Stimulated activated CD4-positive, alpha-beta T cell treated with anti-CD3 and anti-CD28 coated beads, Interleukin-1b, Interleukin-23, amount 100 ng/mL, for 1 hour (primary cell): ENCODE results near the gene HOXA13.

Experiments
- DNase-seq, 2 donors: peaks; one replicate each; pipeline ENCODE4 v3.0.0-alpha.2; 2020; ENCODE audit warnings: low read depth in 2 of 2

The HOXA13 gene

GRCh38 chr7:27159266-27160144, 40.4 kb downstream of the HOXA13 start:
- no peak for DNase-seq

- DNase-seq = no peak
These were observed 41.2 kb downstream of the HOXA13 start for GRCh38 chr7:27158436-27159265.

GRCh38 chr7:27157702-27158431, 42.0 kb downstream of the HOXA13 start:
- DNase-seq = no peak

- no peak for DNase-seq
These were observed 42.8 kb downstream of the HOXA13 start for GRCh38 chr7:27156916-27157701.

GRCh38 chr7:27156508-27156898, 43.4 kb downstream of the HOXA13 start, which contains the start of gene HOXA7:
Gene HOXA7, minus strand, starts transcription at chr7:27156675. Its CDS starts 130 bp downstream, at chr7:27156545.
- no peak for DNase-seq

GRCh38 chr7:27155816-27156507, 43.9 kb downstream of the HOXA13 start:
- no peak for DNase-seq

- DNase-seq = no peak
These were observed 44.7 kb downstream of the HOXA13 start for GRCh38 chr7:27154901-27155815.

- no peak for DNase-seq
These were observed 45.5 kb downstream of the HOXA13 start for GRCh38 chr7:27154369-27154768.

- no peak for DNase-seq
These were observed 46.4 kb downstream of the HOXA13 start for GRCh38 chr7:27153526-27153925.

GRCh38 chr7:27152816-27153442, 47.0 kb downstream of the HOXA13 start:
- DNase-seq = no peak

- no peak for DNase-seq
These were observed 47.7 kb downstream of the HOXA13 start, which contains the start of gene HOXA3 for GRCh38 chr7:27151931-27152815. Gene HOXA3, minus strand, starts transcription at chr7:27152583. Its CDS starts 41,943 bp downstream, at chr7:27110640.

GRCh38 chr7:27151341-27151930, 48.5 kb downstream of the HOXA13 start:
- DNase-seq = no peak

- DNase-seq = peak; percentile 29 to 45
These were observed 49.1 kb downstream of the HOXA13 start for GRCh38 chr7:27150568-27151340.

- DNase-seq = no peak
These were observed 49.9 kb downstream of the HOXA13 start for GRCh38 chr7:27149842-27150567.

GRCh38 chr7:27148756-27149641, 50.9 kb downstream of the HOXA13 start:
- DNase-seq = no peak
